Measurements from ENCODE around the gene ZBTB46.

- no peak for TF ChIP-seq CTCF (IDR thresholded peaks at IDR 0.05; ENCODE audit: insufficient read depth, low read length, poor library complexity, severe bottlenecking)
- TF ChIP-seq EZH2phosphoT487 (conservative IDR thresholded peaks at IDR 0.05; ENCODE audit: low read length), result no peak
Observed at GRCh38 chr20:63737945-63738686, 92.9 kb downstream of the ZBTB46 start.

All from SU-DHL-6 (cell line).